MCF 10A (cell line): ENCODE measurements around the gene SLC25A1. TPM values are rescaled to one million over a fixed set of nuclear protein-coding genes. Genes with fewer than 3 reads are reported as not detected.

Experiments
- BruUV-seq: library from RNA; stranded (reverse); fragments of 400-500 nt; replicated peaks from 2 replicates; lab custom pipeline; 2021; lab: Mats Ljungman, UMichigan
- CTCF ChIA-PET: fragments of 300-600 bp; sonication (Branson Sonifier 250); formaldehyde crosslinking; extraction: SDS; loops from one replicate; lab custom pipeline; 2021; ENCODE audit warnings: antibody characterized with exemption, inconsistent platforms; lab: Yijun Ruan, JAX
- POLR2A ChIA-PET: fragments of 300-600, 350-650 bp; sonication (Branson Sonifier 250); formaldehyde crosslinking; extraction: SDS; loops from one replicate; lab custom pipeline; 2020; ENCODE audit warnings: antibody characterized with exemption, inconsistent platforms; lab: Yijun Ruan, JAX
- DNase-seq: peaks from one replicate; pipeline ENCODE4 v3.0.0-alpha.2; 2018; ENCODE audit not compliant: unreplicated experiment
- H3K27ac Mint-ChIP-seq: one replicate; pipeline ENCODE4 v1.8.0; 2022; ENCODE audit warnings: mild to moderate bottlenecking, low read depth, mixed read lengths; ENCODE audit not compliant: unreplicated experiment
- H3K27me3 Mint-ChIP-seq: one replicate; pipeline ENCODE4 v1.8.0; 2022; ENCODE audit warnings: mixed read lengths; ENCODE audit not compliant: insufficient read depth, unreplicated experiment
- H3K36me3 Mint-ChIP-seq: one replicate; pipeline ENCODE4 v1.8.0; 2022; ENCODE audit warnings: mild to moderate bottlenecking, moderate library complexity, mixed read lengths; ENCODE audit not compliant: insufficient read depth, unreplicated experiment
- H3K4me1 Mint-ChIP-seq: one replicate; pipeline ENCODE4 v1.8.0; 2022; ENCODE audit warnings: mixed read lengths; ENCODE audit not compliant: insufficient read depth, unreplicated experiment
- H3K4me3 Mint-ChIP-seq: one replicate; pipeline ENCODE4 v1.8.0; 2022; ENCODE audit warnings: mild to moderate bottlenecking, moderate library complexity, mixed read lengths; ENCODE audit not compliant: unreplicated experiment
- H3K9me3 Mint-ChIP-seq: one replicate; pipeline ENCODE4 v1.8.0; 2022; ENCODE audit warnings: mixed read lengths; ENCODE audit not compliant: unreplicated experiment
- intact Hi-C: fragments of 100-400 bp; cut with micrococcal nuclease; formaldehyde crosslinking; loops from 2 replicates; pipeline ENCODE4 v1.14.1; 2022
- total RNA-seq: library from RNA; stranded (reverse); gene quantifications from 2 replicates; pipeline ENCODE4 v1.2.3, GENCODE V29; 2022
- TF ChIP-seq, protein P1 (sequence below): fragments of 200-600 bp; IDR thresholded peaks from one replicate; pipeline ENCODE4 v1.8.0; 2022; ENCODE audit warnings: antibody characterized with exemption, mild to moderate bottlenecking; ENCODE audit not compliant: unreplicated experiment

The SLC25A1 gene
- total RNA-seq, 1 experiment from 2014 or later, result 53.9 TPM

DNA sequence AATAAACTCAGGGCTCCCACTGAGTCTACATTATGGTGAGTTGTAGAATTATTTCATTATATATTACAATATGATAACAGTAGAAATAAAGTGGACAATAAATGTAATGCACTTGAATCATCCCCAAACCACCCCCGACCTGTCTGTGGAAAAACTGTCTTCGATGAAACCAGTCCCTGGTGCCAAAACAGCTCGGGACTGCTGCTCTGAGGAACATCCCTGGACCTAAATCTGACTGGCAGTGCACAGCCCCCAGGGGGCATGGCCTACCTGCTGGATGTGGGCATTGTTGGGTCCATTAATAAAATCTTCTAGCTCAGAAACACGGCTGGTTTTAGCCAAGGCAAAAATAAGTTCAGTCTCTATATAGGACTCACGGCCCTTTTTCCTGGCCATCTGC is 29.3 kb upstream of the SLC25A1 start:
- H3K27ac Mint-ChIP-seq, result no peak overlapping the region
- intact Hi-C loops, result no loop called here
- no TSS peak for BruUV-seq
- peaks cover under 1% of the 10 kb centered on the region for H3K9me3 Mint-ChIP-seq
- POLR2A ChIA-PET, result interaction anchor here (1.0 kb wide), 1 partner anchor 24 kb away, joined by 3 read pairs; no protein-coding TSS in a partner anchor
- no peak overlapping the region for H3K4me3 Mint-ChIP-seq
- TF ChIP-seq, protein P1, sequence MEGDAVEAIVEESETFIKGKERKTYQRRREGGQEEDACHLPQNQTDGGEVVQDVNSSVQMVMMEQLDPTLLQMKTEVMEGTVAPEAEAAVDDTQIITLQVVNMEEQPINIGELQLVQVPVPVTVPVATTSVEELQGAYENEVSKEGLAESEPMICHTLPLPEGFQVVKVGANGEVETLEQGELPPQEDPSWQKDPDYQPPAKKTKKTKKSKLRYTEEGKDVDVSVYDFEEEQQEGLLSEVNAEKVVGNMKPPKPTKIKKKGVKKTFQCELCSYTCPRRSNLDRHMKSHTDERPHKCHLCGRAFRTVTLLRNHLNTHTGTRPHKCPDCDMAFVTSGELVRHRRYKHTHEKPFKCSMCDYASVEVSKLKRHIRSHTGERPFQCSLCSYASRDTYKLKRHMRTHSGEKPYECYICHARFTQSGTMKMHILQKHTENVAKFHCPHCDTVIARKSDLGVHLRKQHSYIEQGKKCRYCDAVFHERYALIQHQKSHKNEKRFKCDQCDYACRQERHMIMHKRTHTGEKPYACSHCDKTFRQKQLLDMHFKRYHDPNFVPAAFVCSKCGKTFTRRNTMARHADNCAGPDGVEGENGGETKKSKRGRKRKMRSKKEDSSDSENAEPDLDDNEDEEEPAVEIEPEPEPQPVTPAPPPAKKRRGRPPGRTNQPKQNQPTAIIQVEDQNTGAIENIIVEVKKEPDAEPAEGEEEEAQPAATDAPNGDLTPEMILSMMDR, result no peak
- H3K4me1 Mint-ChIP-seq, result no peaks in the 10 kb centered on the region
- no peaks in the 10 kb centered on the region for H3K27me3 Mint-ChIP-seq
- CTCF ChIA-PET, result no interaction called here
- H3K36me3 Mint-ChIP-seq, result peaks cover 47% of the 10 kb centered on the region
- no peak for DNase-seq

GRCh38 chr22:19207401-19207808 is 28.9 kb upstream of the SLC25A1 start:
- Mint-ChIP-seq H3K36me3 (peaks cover 46% of the 10 kb centered on the region), H3K9me3 (peaks cover 5% of the 10 kb centered on the region), H3K4me3 (no peak overlapping the region), H3K27me3 (no peaks in the 10 kb centered on the region), H3K27ac (no peak overlapping the region), H3K4me1 (no peaks in the 10 kb centered on the region)
- TF ChIP-seq, protein P1, result no peak
- BruUV-seq, result no TSS peak
- POLR2A ChIA-PET, result interaction anchor here (1.0 kb wide), 1 partner anchor 23 kb away, joined by 3 read pairs; no protein-coding TSS in a partner anchor
- intact Hi-C loops, result no loop called here
- CTCF ChIA-PET, result no interaction called here
- DNase-seq, result no peak

- intact Hi-C loops, result no loop called here
- TF ChIP-seq, protein P1, result no peak
- no peaks in the 10 kb centered on the region for H3K27me3 Mint-ChIP-seq
- no TSS peak for BruUV-seq
- H3K9me3 Mint-ChIP-seq, result peaks cover 6% of the 10 kb centered on the region
- no peak for DNase-seq
- POLR2A ChIA-PET, result interaction anchor here (1.0 kb wide), 1 partner anchor 9 kb away, joined by 3 read pairs; no protein-coding TSS in a partner anchor
- no peak overlapping the region for H3K27ac Mint-ChIP-seq
- H3K4me3 Mint-ChIP-seq, result no peak overlapping the region
- H3K36me3 Mint-ChIP-seq, result peaks cover 45% of the 10 kb centered on the region
- no peaks in the 10 kb centered on the region for H3K4me1 Mint-ChIP-seq
- CTCF ChIA-PET, result interaction anchor here (0.6 kb wide), 1 partner anchor 49 kb away, joined by 3 read pairs; no protein-coding TSS in a partner anchor
Measured at GRCh38 chr22:19206287-19206686, 27.8 kb upstream of the SLC25A1 start.

DNA sequence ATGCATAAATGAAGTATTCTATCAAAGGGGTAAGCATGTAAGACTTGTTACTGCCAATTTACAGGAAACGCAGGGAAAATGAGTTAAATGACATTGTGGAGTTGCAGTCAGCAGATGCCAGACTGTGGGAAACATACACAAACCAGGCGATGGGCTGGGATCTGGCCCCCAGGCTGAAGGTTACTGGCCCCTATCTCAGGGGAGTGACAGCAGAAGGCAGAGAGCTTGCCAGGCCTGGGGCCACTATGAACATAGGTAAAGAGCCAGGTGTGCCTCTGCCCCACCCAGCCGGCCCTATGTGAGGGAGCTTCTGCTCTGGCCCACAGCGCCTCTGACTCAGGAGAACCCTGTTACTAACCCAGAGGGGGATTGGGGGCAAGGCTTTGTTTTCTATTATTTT is 26.1 kb upstream of the SLC25A1 start:
- Mint-ChIP-seq H3K4me1 (no peaks in the 10 kb centered on the region), H3K36me3 (peaks cover 37% of the 10 kb centered on the region), H3K4me3 (no peak overlapping the region), H3K27ac (no peak overlapping the region), H3K9me3 (peaks cover 6% of the 10 kb centered on the region), H3K27me3 (no peaks in the 10 kb centered on the region)
- TF ChIP-seq, protein P1, result no peak
- intact Hi-C loops, result no loop called here
- DNase-seq, result no peak
- ChIA-PET CTCF (no interaction called here), POLR2A (interaction anchor here (0.9 kb wide), 1 partner anchor 11 kb away, joined by 3 read pairs; no protein-coding TSS in a partner anchor)
- no TSS peak for BruUV-seq
